GM12864 (cell line): ENCODE results near the gene NKD1.

ENCODE experiments used
- DNase-seq: peaks from one replicate; pipeline ENCODE4 v3.0.0-alpha.2; 2011; ENCODE audit warnings: low read depth
- H3K4me3 ChIP-seq: 2 replicates; pipeline ENCODE4 v1.5.1; 2011; ENCODE audit warnings: mild to moderate bottlenecking, low read depth, low read length, control low read depth
- CTCF ChIP-seq: IDR thresholded peaks from 2 replicates; pipeline ENCODE4 v1.5.1; 2011; ENCODE audit warnings: low read depth, mild to moderate bottlenecking, moderate library complexity, low read length, control low read depth, inconsistent platforms; ENCODE audit errors: missing control alignments

The NKD1 gene

GRCh38 chr16:50677351-50677750 lies 129.2 kb downstream of the NKD1 start:
- peak; percentile 81 for TF ChIP-seq CTCF
- DNase-seq: no peak

GRCh38 chr16:50678531-50678930 lies 130.3 kb downstream of the NKD1 start:
- no peak for DNase-seq
- no peak for TF ChIP-seq CTCF

More at GRCh38 chr16:50677351-50677750, 129.2 kb downstream of the NKD1 start:
- no peak overlapping the region for H3K4me3 ChIP-seq

GRCh38 chr16:50679266-50679665 lies 131.1 kb downstream of the NKD1 start:
- no peak for TF ChIP-seq CTCF
- DNase-seq: no peak
- H3K4me3 ChIP-seq: no peak overlapping the region

More at GRCh38 chr16:50678531-50678930, 130.3 kb downstream of the NKD1 start:
- no peak overlapping the region for H3K4me3 ChIP-seq

- DNase-seq: no peak
- H3K4me3 ChIP-seq: peak overlapping the region; percentile 62
- no peak for TF ChIP-seq CTCF
Measured at GRCh38 chr16:50679676-50680555, 131.7 kb downstream of the NKD1 start.

- H3K4me3 ChIP-seq: peak overlapping the region; percentile 62
- TF ChIP-seq CTCF: no peak
- DNase-seq: no peak
Measured at GRCh38 chr16:50680556-50680893, 132.3 kb downstream of the NKD1 start.

GRCh38 chr16:50681021-50681885 lies 133.1 kb downstream of the NKD1 start, which contains the start of gene SNX20:
SNX20 (minus strand) TSS chr16:50681312; CDS start chr16:50677526, 3,786 bp downstream.
- DNase-seq: no peak
- H3K4me3 ChIP-seq: peak within 1 kb of the TSS; percentile 62
- no peak for TF ChIP-seq CTCF
